ENCODE measurements around the gene PTPN14. TPM values are rescaled to one million over a fixed set of nuclear protein-coding genes. Genes with fewer than 3 reads are reported as not detected.

PTPN14 gene
- total and polyA plus RNA-seq, 2 of the 8 experiments (the other 6 are each of a cell fraction or from before 2014, with no cell fraction given) = 14.4 to 93.6 TPM

DNA sequence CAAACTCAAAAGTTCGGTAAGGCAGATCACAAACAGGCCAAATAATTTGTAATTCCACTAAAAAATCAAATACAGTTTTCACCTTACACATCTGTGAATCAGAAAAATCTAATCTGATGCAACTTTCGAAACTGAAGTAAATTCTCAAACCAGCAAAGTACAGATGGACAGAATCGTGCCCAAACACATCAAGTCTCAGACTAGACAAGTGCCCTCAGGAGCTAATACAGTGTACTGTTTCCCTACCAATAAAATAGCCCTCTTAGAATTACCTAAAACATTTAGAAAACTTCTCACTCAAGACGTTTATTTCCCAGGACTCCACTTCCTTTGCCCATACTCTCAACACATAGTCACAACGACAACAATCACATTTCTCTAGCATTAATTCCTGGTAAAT lies 136.3 kb downstream of the PTPN14 start:
- H3K79me2 ChIP-seq (ENCODE audit: control insufficient read depth in 1 of 2, insufficient read depth in 2 of 2, low read length in 2 of 2) = peaks cover 0 to 35% of the 10 kb centered on the region in 2 experiments; a peak in 2 of 4 replicates
- no peak overlapping the region for H2BK12ac ChIP-seq (ENCODE audit: low read depth, low read length)
- no peak overlapping the region for H2BK15ac ChIP-seq (ENCODE audit: low read length)

More for the DNA sequence above, 136.3 kb downstream of the PTPN14 start:
- Histone ChIP-seq H3K4me3 (ENCODE audit: extremely low read depth in 1 of 4, insufficient read depth in 2 of 4, low read depth in 3 of 4, low read length in 4 of 4) (no peak overlapping the region), H3K4me2 (ENCODE audit: insufficient read depth in 1 of 2, low read depth in 2 of 2, low read length in 2 of 2) (no peak overlapping the region), H2BK120ac (replicated peaks; ENCODE audit: low read depth, low read length) (no peak overlapping the region), H3K79me1 (ENCODE audit: low read depth, low read length) (peaks cover 4% of the 10 kb centered on the region; the same call in 1 of the 2 replicates), H3K56ac (replicated peaks; ENCODE audit: insufficient read length, low read depth, low read length) (no peak overlapping the region), H2BK5ac (ENCODE audit: low read depth, low read length) (no peak overlapping the region), H2AK5ac (ENCODE audit: low read depth, low read length) (no peak overlapping the region), H4K91ac (replicated peaks; ENCODE audit: insufficient read length, low read length) (no peak overlapping the region), H3K23ac (ENCODE audit: insufficient read length) (no peak overlapping the region), H4K20me1 (replicated peaks in 1 of 2; ENCODE audit: control insufficient read depth in 1 of 2, insufficient read depth in 2 of 2, low read length in 2 of 2) (no peaks in the 10 kb centered on the region), H3K4ac (replicated peaks; ENCODE audit: insufficient read length, low read depth, low read length) (no peak overlapping the region), H3K9me3 (ENCODE audit: insufficient read depth in 2 of 2, low read depth in 1 of 2, low read length in 1 of 2) (no peaks in the 10 kb centered on the region), H3K4me1 (replicated peaks in 1 of 4; ENCODE audit: control insufficient read depth in 3 of 4, insufficient read depth in 4 of 4, low read length in 3 of 4) (peaks cover 2 to 12% (median 7%) of the 10 kb centered on the region in 4 experiments; a peak in 4 of 7 replicates), H3K9ac (replicated peaks in 1 of 4; ENCODE audit: extremely low read depth in 1 of 4, low read depth in 3 of 4, low read length in 3 of 4) (no peak overlapping the region), H3K18ac (ENCODE audit: extremely low read depth, low read length) (no peak overlapping the region), H4K5ac (ENCODE audit: insufficient read length, low read depth, low read length) (no peak overlapping the region), H4K8ac (ENCODE audit: extremely low read depth, insufficient read depth, low read length) (no peak overlapping the region), H2BK20ac (ENCODE audit: low read length) (no peak overlapping the region), H3K14ac (ENCODE audit: insufficient read length) (no peak overlapping the region), H3K27me3 (replicated peaks in 1 of 4; ENCODE audit: control insufficient read depth in 3 of 4, extremely low read depth in 1 of 4, insufficient read depth in 3 of 4, low read length in 3 of 4) (no peaks in the 10 kb centered on the region), H3K27ac (ENCODE audit: low read depth, low read length) (no peak overlapping the region), H2AFZ (ENCODE audit: low read length) (no peak overlapping the region), H3K36me3 (ENCODE audit: control insufficient read depth in 2 of 4, insufficient read depth in 4 of 4, low read length in 3 of 4) (peaks cover 0 to 6% (median 0%) of the 10 kb centered on the region in 4 experiments; a peak in 2 of 8 replicates), H3K23me2 (ENCODE audit: low read depth, low read length) (no peaks in the 10 kb centered on the region)
- TF ChIP-seq, protein P1, sequence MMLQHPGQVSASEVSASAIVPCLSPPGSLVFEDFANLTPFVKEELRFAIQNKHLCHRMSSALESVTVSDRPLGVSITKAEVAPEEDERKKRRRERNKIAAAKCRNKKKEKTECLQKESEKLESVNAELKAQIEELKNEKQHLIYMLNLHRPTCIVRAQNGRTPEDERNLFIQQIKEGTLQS (IDR thresholded peaks at IDR 0.05; ENCODE audit: insufficient read depth, low read depth, low read length) = no peak
- no peak for TF ChIP-seq CEBPB (IDR thresholded peaks at IDR 0.05; ENCODE audit: low read depth, low read length)
- TF ChIP-seq, protein P2, sequence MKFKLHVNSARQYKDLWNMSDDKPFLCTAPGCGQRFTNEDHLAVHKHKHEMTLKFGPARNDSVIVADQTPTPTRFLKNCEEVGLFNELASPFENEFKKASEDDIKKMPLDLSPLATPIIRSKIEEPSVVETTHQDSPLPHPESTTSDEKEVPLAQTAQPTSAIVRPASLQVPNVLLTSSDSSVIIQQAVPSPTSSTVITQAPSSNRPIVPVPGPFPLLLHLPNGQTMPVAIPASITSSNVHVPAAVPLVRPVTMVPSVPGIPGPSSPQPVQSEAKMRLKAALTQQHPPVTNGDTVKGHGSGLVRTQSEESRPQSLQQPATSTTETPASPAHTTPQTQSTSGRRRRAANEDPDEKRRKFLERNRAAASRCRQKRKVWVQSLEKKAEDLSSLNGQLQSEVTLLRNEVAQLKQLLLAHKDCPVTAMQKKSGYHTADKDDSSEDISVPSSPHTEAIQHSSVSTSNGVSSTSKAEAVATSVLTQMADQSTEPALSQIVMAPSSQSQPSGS (IDR thresholded peaks at IDR 0.05; ENCODE audit: low read length) = no peak
- DNase-seq (ENCODE audit: low read depth in 1 of 2, low spot score in 2 of 2) (no peak), FAIRE-seq (no peak)
- ChIA-PET CTCF (ENCODE audit: partially characterized antibody) (interaction anchor here (1.0 to 2.5 kb wide), 3 partner anchors 11 to 212 kb away, joined by 3 to 9 read pairs (median 7); no protein-coding TSS in a partner anchor), POLR2A (ENCODE audit: partially characterized antibody) (interaction anchor here (1.0 to 1.3 kb wide), 2 partner anchors 10 to 136 kb away, joined by 4 read pairs; partner anchors contain the start of gene PTPN14)
- 80% methylated on average over 5 of the region's 5 CpGs; no CpG with 5 or more reads in 1 of the 2 experiments for WGBS, 2 experiments (ENCODE audit: extremely low coverage in 1 of 2, insufficient coverage in 1 of 2, insufficient read length in 1 of 2, insufficient replicate concordance in 2 of 2, low coverage in 1 of 2, low lambda C conversion rate in 2 of 2, missing lambda C conversion rate in 1 of 2)
